HT-29 (cell line): ENCODE data around the gene DEDD2. TPM values are rescaled to one million over a fixed set of nuclear protein-coding genes. Genes with fewer than 3 reads are reported as not detected.

Experiments used
- DNase-seq: peaks from one replicate; pipeline ENCODE4 v3.0.0-alpha.2; 2015; ENCODE audit warnings: low spot score
- total RNA-seq: library from RNA; depleted of rRNA; stranded (reverse); fragments of >200 nt; shearing (Covaris generic); gene quantifications from 2 replicates; pipeline ENCODE4 v1.2.3, GENCODE V29; 2014; rRNA removed

DEDD2 gene
- total RNA-seq, 1 experiment from 2014 or later = 121 TPM

GRCh38 chr19:42149447-42150202 lies 67.9 kb downstream of the DEDD2 start:
- DNase-seq = no peak

Other genes starting within 250 kb of the DEDD2 start
- 0.10 and 0.66 TPM in 2 replicates for gene ATP1A3, start 223.4 kb downstream of the DEDD2 start, total RNA-seq
- gene GRIK5, start 147.5 kb downstream of the DEDD2 start, total RNA-seq = 0.21 TPM in 1 of 2 replicates, not detected in the other
- 44.5 and 48.5 TPM in 2 replicates for gene ZNF574, start 141.5 kb downstream of the DEDD2 start, total RNA-seq
- 0.03 and 0.44 TPM in 2 replicates for gene POU2F2, start 85.2 kb downstream of the DEDD2 start, total RNA-seq
- 15.3 and 15.9 TPM in 2 replicates for gene ZNF526, start 2.6 kb upstream of the DEDD2 start, total RNA-seq
- gene GSK3A, start 24.9 kb upstream of the DEDD2 start, total RNA-seq = 41.4 and 43.8 TPM in 2 replicates
- gene ERF, start 37.5 kb upstream of the DEDD2 start, total RNA-seq = 157 and 160 TPM in 2 replicates
- gene CIC, start 51.6 kb upstream of the DEDD2 start, total RNA-seq = 42.1 and 55.5 TPM in 2 replicates
- 4.4 and 4.7 TPM in 2 replicates for gene PRR19, start 84.5 kb upstream of the DEDD2 start, total RNA-seq
- 286 and 326 TPM in 2 replicates for gene PAFAH1B3, start 84.9 kb upstream of the DEDD2 start, total RNA-seq
- 0.29 and 0.81 TPM in 2 replicates for gene TMEM145, start 95.6 kb upstream of the DEDD2 start, total RNA-seq
- 17.6 and 22.9 TPM in 2 replicates for gene MEGF8, start 108.0 kb upstream of the DEDD2 start, total RNA-seq
- gene CNFN, start 172.6 kb upstream of the DEDD2 start, total RNA-seq = 4.3 and 6.6 TPM in 2 replicates
- 88.7 and 91.3 TPM in 2 replicates for gene LIPE, start 209.7 kb upstream of the DEDD2 start, total RNA-seq
- 0.61 TPM in 1 of 2 replicates, not detected in the other for gene CXCL17, start 225.3 kb upstream of the DEDD2 start, total RNA-seq